ENCODE results near the gene SMIM20.

DNA sequence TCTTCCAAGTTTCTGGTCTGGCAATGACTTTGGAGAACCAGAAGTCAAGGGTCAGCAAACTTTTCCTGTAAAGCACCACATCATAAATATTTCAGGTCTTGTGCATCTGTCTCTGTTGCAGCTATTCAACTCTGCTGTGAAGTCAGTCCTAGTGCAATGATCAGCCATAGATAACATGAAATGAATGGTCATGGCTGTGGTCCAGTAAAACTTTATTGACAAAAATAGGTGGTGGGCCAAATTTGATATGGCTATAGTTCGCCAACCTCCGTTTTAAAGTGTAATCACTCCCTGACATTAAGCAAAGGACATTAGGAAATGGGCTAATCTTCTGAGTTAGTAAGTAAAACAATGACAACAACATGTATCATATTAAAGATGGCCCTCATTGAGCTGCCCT lies 30.5 kb upstream of the SMIM20 start:
- TF ChIP-seq CTCF (IDR thresholded peaks at IDR 0.05) (no peak), EZH2phosphoT487 (IDR thresholded peaks at IDR 0.05) (no peak)
